Transverse colon (tissue), 3 donors: ENCODE data around the gene NDEL1.

Experiments
- POLR2A ChIP-seq: fragments of 450-650 bp; IDR thresholded peaks from one replicate; pipeline ENCODE4 v1.6.1; 2016; ENCODE audit warnings: antibody characterized with exemption, mild to moderate bottlenecking, moderate library complexity
- TF ChIP-seq, protein P1 (sequence below), 5 experiments: fragments of 200-600 bp in 3 of 5; fragments of 450-650 bp in 2 of 5; sonication (generic) in 3 of 5; IDR thresholded peaks; 1 replicate in 2 of 5; 2 replicates in 3 of 5; pipeline ENCODE4 v1.5.1; 2016 to 2017; ENCODE audit warnings: antibody characterized with exemption in 5 of 5, inconsistent platforms in 3 of 5, mild to moderate bottlenecking in 2 of 5, moderate library complexity in 1 of 5

DNA sequence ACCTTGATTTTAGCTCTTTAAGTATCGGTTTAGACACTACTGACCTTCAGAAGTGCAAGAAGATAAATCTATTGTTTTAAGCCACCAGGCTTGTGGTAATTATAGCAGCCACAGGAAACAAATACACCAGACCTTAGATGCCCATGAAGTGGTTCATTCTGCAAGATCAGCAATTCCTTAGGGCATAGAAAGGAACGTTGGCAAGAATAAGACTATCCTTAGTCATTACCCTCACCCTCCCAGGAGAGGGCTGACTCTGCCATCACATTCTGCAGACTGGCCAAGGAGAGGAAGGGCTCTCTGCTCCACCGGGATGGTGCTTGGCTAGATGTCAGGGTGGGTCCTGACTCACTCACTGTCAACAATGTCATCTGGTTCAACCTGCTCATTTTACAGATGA, 14.1 kb upstream of the NDEL1 start:
- TF ChIP-seq POLR2A = no peak
- TF ChIP-seq, protein P1, sequence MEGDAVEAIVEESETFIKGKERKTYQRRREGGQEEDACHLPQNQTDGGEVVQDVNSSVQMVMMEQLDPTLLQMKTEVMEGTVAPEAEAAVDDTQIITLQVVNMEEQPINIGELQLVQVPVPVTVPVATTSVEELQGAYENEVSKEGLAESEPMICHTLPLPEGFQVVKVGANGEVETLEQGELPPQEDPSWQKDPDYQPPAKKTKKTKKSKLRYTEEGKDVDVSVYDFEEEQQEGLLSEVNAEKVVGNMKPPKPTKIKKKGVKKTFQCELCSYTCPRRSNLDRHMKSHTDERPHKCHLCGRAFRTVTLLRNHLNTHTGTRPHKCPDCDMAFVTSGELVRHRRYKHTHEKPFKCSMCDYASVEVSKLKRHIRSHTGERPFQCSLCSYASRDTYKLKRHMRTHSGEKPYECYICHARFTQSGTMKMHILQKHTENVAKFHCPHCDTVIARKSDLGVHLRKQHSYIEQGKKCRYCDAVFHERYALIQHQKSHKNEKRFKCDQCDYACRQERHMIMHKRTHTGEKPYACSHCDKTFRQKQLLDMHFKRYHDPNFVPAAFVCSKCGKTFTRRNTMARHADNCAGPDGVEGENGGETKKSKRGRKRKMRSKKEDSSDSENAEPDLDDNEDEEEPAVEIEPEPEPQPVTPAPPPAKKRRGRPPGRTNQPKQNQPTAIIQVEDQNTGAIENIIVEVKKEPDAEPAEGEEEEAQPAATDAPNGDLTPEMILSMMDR (IDR thresholded peaks at IDR 0.05) = no peak
